ENCODE results near the gene ICA1.
"Not testable (repeated sequence)": the region's sequence is repeated elsewhere in the genome, so short reads cannot be mapped to it uniquely, and the experiment has no call there.

ICA1 gene

GRCh38 chr7:8117195-8117594, 144.8 kb downstream of the ICA1 start:
- Histone ChIP-seq H3K27me3 (ENCODE audit: control insufficient read depth, insufficient read depth, low read length) (no peaks in the 10 kb centered on the region), H3K9me3 (ENCODE audit: control insufficient read depth, insufficient read depth, low read length) (no peaks in the 10 kb centered on the region), H3K36me3 (ENCODE audit: control insufficient read depth, insufficient read depth, low read length) (no peaks in the 10 kb centered on the region), H3K4me1 (ENCODE audit: control insufficient read depth, insufficient read depth, low read length) (0 out of 2 replicates have a peak, but pooled peaks cover 1% of the 10 kb centered on the region), H3K4me3 (ENCODE audit: low read length) (no peak overlapping the region), H3K27ac (ENCODE audit: low read length) (no peak overlapping the region)
- WGBS (ENCODE audit: insufficient coverage, insufficient read length): no CpG with 5 or more reads among the region's 2 CpGs
- no peak for DNase-seq (ENCODE audit: low read depth, low spot score)

GRCh38 chr7:8115547-8116402, 146.2 kb downstream of the ICA1 start:
- DNase-seq (ENCODE audit: low read depth, low spot score): no peak
- Histone ChIP-seq H3K4me3 (ENCODE audit: low read length) (no peak overlapping the region), H3K27ac (ENCODE audit: low read length) (no peak overlapping the region), H3K9me3 (ENCODE audit: control insufficient read depth, insufficient read depth, low read length) (no peaks in the 10 kb centered on the region), H3K27me3 (ENCODE audit: control insufficient read depth, insufficient read depth, low read length) (no peaks in the 10 kb centered on the region), H3K36me3 (ENCODE audit: control insufficient read depth, insufficient read depth, low read length) (no peaks in the 10 kb centered on the region), H3K4me1 (ENCODE audit: control insufficient read depth, insufficient read depth, low read length) (0 out of 2 replicates have a peak, but pooled peaks cover 1% of the 10 kb centered on the region)
- WGBS (ENCODE audit: insufficient coverage, insufficient read length): no CpG with 5 or more reads among the region's 3 CpGs

- Histone ChIP-seq H3K4me3 (ENCODE audit: low read length) (no peak overlapping the region), H3K27ac (ENCODE audit: low read length) (no peak overlapping the region)
Measured at GRCh38 chr7:8114175-8114574, 147.8 kb downstream of the ICA1 start.

GRCh38 chr7:8113184-8113583, 148.8 kb downstream of the ICA1 start:
- DNase-seq (ENCODE audit: low read depth, low spot score): no peak
- no peaks in the 10 kb centered on the region for H3K36me3 ChIP-seq (ENCODE audit: control insufficient read depth, insufficient read depth, low read length)
- H3K27ac ChIP-seq (ENCODE audit: low read length): no peak overlapping the region
- H3K4me3 ChIP-seq (ENCODE audit: low read length): no peak overlapping the region
- no peaks in the 10 kb centered on the region for H3K4me1 ChIP-seq (ENCODE audit: control insufficient read depth, insufficient read depth, low read length)
- no peaks in the 10 kb centered on the region for H3K27me3 ChIP-seq (ENCODE audit: control insufficient read depth, insufficient read depth, low read length)
- no CpG with 5 or more reads among the region's 3 CpGs for WGBS (ENCODE audit: insufficient coverage, insufficient read length)
- no peaks in the 10 kb centered on the region for H3K9me3 ChIP-seq (ENCODE audit: control insufficient read depth, insufficient read depth, low read length)

More at GRCh38 chr7:8114175-8114574, 147.8 kb downstream of the ICA1 start:
- WGBS (ENCODE audit: insufficient coverage, insufficient read length): no CpG with 5 or more reads among the region's 4 CpGs
- Histone ChIP-seq H3K27me3 (ENCODE audit: control insufficient read depth, insufficient read depth, low read length) (no peaks in the 10 kb centered on the region), H3K9me3 (ENCODE audit: control insufficient read depth, insufficient read depth, low read length) (no peaks in the 10 kb centered on the region), H3K36me3 (ENCODE audit: control insufficient read depth, insufficient read depth, low read length) (no peaks in the 10 kb centered on the region), H3K4me1 (ENCODE audit: control insufficient read depth, insufficient read depth, low read length) (0 out of 2 replicates have a peak, but pooled peaks cover 1% of the 10 kb centered on the region)
- DNase-seq (ENCODE audit: low read depth, low spot score): no peak

- H3K27me3 ChIP-seq (ENCODE audit: control insufficient read depth, insufficient read depth, low read length): no peaks in the 10 kb centered on the region
- H3K4me1 ChIP-seq (ENCODE audit: control insufficient read depth, insufficient read depth, low read length): no peaks in the 10 kb centered on the region
- H3K4me3 ChIP-seq (ENCODE audit: low read length): no peak overlapping the region
- H3K36me3 ChIP-seq (ENCODE audit: control insufficient read depth, insufficient read depth, low read length): no peaks in the 10 kb centered on the region
- no peak overlapping the region for H3K27ac ChIP-seq (ENCODE audit: low read length)
- no peaks in the 10 kb centered on the region for H3K9me3 ChIP-seq (ENCODE audit: control insufficient read depth, insufficient read depth, low read length)
- no peak for DNase-seq (ENCODE audit: low read depth, low spot score)
- no CpG with 5 or more reads among the region's 2 CpGs for WGBS (ENCODE audit: insufficient coverage, insufficient read length)
Measured at GRCh38 chr7:8112685-8113084, 149.3 kb downstream of the ICA1 start.

GRCh38 chr7:8111282-8111960, 150.5 kb downstream of the ICA1 start:
- Histone ChIP-seq H3K27ac (ENCODE audit: low read length) (no peak overlapping the region), H3K36me3 (ENCODE audit: control insufficient read depth, insufficient read depth, low read length) (no peaks in the 10 kb centered on the region), H3K4me3 (ENCODE audit: low read length) (no peak overlapping the region), H3K9me3 (ENCODE audit: control insufficient read depth, insufficient read depth, low read length) (no peaks in the 10 kb centered on the region), H3K27me3 (ENCODE audit: control insufficient read depth, insufficient read depth, low read length) (no peaks in the 10 kb centered on the region), H3K4me1 (ENCODE audit: control insufficient read depth, insufficient read depth, low read length) (no peaks in the 10 kb centered on the region)
- DNase-seq (ENCODE audit: low read depth, low spot score): no peak
- WGBS (ENCODE audit: insufficient coverage, insufficient read length): no CpG with 5 or more reads among the region's 11 CpGs

- no peaks in the 10 kb centered on the region for H3K9me3 ChIP-seq (ENCODE audit: control insufficient read depth, insufficient read depth, low read length)
- DNase-seq (ENCODE audit: low read depth, low spot score): no peak
- no peak overlapping the region for H3K27ac ChIP-seq (ENCODE audit: low read length)
- H3K36me3 ChIP-seq (ENCODE audit: control insufficient read depth, insufficient read depth, low read length): no peaks in the 10 kb centered on the region
- H3K27me3 ChIP-seq (ENCODE audit: control insufficient read depth, insufficient read depth, low read length): no peaks in the 10 kb centered on the region
- no peak overlapping the region for H3K4me3 ChIP-seq (ENCODE audit: low read length)
- no peaks in the 10 kb centered on the region for H3K4me1 ChIP-seq (ENCODE audit: control insufficient read depth, insufficient read depth, low read length)
- no CpG with 5 or more reads among the region's 4 CpGs for WGBS (ENCODE audit: insufficient coverage, insufficient read length)
Measured at GRCh38 chr7:8109196-8110022, 152.6 kb downstream of the ICA1 start.

GRCh38 chr7:8105449-8106095, 156.4 kb downstream of the ICA1 start:
- no peak for DNase-seq (ENCODE audit: low read depth, low spot score)
- whole genome bisulfite sequencing (ENCODE audit: insufficient coverage, insufficient read length): no CpG with 5 or more reads among the region's 4 CpGs
- Histone ChIP-seq H3K27ac (ENCODE audit: low read length) (no peak overlapping the region), H3K4me1 (ENCODE audit: control insufficient read depth, insufficient read depth, low read length) (no peaks in the 10 kb centered on the region), H3K9me3 (ENCODE audit: control insufficient read depth, insufficient read depth, low read length) (no peaks in the 10 kb centered on the region), H3K4me3 (ENCODE audit: low read length) (no peak overlapping the region), H3K27me3 (ENCODE audit: control insufficient read depth, insufficient read depth, low read length) (no peaks in the 10 kb centered on the region), H3K36me3 (ENCODE audit: control insufficient read depth, insufficient read depth, low read length) (no peaks in the 10 kb centered on the region)

GRCh38 chr7:8103282-8103681, 158.7 kb downstream of the ICA1 start:
- no peak overlapping the region for H3K4me3 ChIP-seq (ENCODE audit: low read length)
- H3K27ac ChIP-seq (ENCODE audit: low read length): no peak overlapping the region
- H3K4me1 ChIP-seq (ENCODE audit: control insufficient read depth, insufficient read depth, low read length): no peaks in the 10 kb centered on the region
- no peaks in the 10 kb centered on the region for H3K36me3 ChIP-seq (ENCODE audit: control insufficient read depth, insufficient read depth, low read length)
- WGBS (ENCODE audit: insufficient coverage, insufficient read length): no CpG with 5 or more reads among the region's 9 CpGs
- DNase-seq (ENCODE audit: low read depth, low spot score): no peak
- H3K27me3 ChIP-seq (ENCODE audit: control insufficient read depth, insufficient read depth, low read length): no peaks in the 10 kb centered on the region
- H3K9me3 ChIP-seq (ENCODE audit: control insufficient read depth, insufficient read depth, low read length): no peaks in the 10 kb centered on the region

- not testable (repeated sequence) for H3K27me3 ChIP-seq (ENCODE audit: control insufficient read depth, insufficient read depth, low read length); H3K27ac ChIP-seq (ENCODE audit: low read length); H3K4me1 ChIP-seq (ENCODE audit: control insufficient read depth, insufficient read depth, low read length); H3K4me3 ChIP-seq (ENCODE audit: low read length); DNase-seq (ENCODE audit: low read depth, low spot score); H3K9me3 ChIP-seq (ENCODE audit: control insufficient read depth, insufficient read depth, low read length); H3K36me3 ChIP-seq (ENCODE audit: control insufficient read depth, insufficient read depth, low read length)
- no CpG with 5 or more reads among the region's 4 CpGs for WGBS (ENCODE audit: insufficient coverage, insufficient read length)
Measured at GRCh38 chr7:8101292-8101691, 160.7 kb downstream of the ICA1 start.
